GM08714 (cell line): ENCODE measurements around the gene NLRC5.
"Not testable (repeated sequence)": the region's sequence is repeated elsewhere in the genome, so short reads cannot be mapped to it uniquely, and the experiment has no call there.

ENCODE experiments used
- H3K4me3 ChIP-seq: fragments of 200-500 bp; sonication (Bioruptor generic); 2 replicates; pipeline ENCODE4 v1.5.1; 2014; ENCODE audit warnings: mild to moderate bottlenecking, low read length, inconsistent platforms
- ZNF274 ChIP-seq: IDR thresholded peaks from 2 replicates; pipeline ENCODE4 v1.6.1; 2012; ENCODE audit warnings: mild to moderate bottlenecking, low read depth, low read length

NLRC5 gene

DNA sequence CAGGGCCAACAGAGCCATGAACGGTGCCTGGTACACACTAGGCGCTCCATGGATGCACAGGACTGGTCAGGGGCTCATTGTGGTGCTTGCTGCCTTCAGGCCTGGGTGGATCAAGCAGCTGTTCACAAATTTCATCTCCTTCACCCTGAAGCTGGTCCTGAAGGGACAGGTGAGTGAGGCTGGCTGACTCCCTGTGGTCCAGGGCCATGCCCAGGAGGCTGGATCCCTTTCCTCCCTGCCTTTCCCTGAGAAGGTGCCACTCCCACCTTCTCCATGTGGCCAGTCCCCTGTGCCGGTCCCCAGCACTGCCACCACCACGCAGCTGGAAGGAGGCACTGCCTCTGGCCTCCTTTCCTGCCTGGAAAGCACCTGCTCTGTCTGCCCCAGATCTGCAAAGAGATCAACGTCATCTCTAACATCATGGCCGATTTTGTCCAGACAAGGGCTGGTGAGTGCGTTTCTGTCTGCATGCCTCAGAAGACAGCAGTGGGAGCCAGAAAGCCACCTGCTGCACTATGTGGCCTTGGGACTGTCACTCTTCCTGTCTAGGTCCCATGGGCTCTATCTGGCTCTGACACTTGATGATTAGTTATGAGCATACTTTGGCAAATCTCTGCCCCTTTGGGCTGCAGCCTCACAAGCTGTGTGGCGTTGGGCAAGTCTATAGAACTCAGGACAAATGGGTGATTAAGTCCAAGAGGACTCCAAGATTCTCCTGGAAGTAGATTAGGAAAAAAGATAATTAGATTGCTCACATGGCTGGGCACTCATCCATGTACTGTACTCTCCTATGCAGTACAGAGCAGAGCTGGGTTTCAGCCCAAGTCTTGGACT is 18.2 kb upstream of the NLRC5 start:
- TF ChIP-seq ZNF274: no peak
- no peak overlapping the region for H3K4me3 ChIP-seq

DNA sequence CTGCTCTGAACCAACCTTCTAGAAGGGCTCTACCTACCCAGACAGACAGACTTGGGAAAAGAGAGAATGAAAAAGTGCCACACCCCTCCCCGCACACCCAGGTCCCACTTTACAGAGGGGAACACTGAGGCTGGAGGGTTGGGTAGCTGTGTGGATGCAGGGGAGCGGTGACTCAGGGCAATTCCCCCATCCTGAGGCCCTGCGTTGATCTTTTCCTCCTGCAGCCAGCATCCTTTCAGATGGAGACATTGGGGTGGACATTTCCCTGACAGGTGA is 17.7 kb upstream of the NLRC5 start:
- TF ChIP-seq ZNF274: no peak
- H3K4me3 ChIP-seq: no peak overlapping the region

DNA sequence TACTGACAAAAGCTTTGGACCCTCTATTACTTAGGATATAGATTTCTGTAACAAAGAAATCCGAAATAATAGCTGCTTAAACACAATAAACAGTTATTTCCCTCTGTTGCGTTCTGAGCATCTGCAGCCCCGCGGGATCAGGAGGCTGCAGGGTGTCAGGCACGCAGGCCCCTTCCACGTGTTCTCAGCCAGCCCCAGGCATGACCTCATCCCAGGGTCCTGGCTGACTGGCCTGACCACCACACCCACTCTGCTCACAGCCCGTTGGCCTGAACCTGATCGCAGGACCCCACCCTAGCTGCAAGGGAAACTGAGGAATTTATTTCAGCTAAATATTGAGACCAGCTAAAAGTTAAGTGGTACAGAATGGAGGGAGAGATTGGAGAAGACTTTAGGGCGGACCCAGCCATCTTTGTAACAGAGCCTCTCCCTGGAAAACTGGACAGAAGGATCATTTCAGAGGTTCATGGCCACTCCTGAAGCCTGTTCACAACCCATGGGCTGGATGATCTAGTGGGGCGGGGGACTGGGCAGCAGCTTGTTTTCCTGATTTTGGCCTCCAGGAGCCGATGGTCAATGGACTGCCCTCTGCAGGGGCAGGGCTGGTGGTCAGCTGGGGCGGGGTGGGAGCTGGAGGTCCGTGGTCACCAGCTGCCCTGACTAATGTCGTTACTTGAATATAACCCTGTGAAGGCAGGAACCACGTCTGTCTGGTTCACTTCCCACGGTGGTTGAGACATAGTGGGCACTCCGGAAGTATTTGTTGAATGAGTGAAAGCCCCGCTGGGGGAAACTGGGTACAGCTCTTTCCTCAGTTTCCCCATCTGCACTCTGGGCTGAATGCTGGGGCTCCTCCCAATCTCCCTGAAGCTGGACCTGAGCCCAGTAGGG is 16.7 kb upstream of the NLRC5 start:
- no peak for TF ChIP-seq ZNF274
- H3K4me3 ChIP-seq: no peak overlapping the region

DNA sequence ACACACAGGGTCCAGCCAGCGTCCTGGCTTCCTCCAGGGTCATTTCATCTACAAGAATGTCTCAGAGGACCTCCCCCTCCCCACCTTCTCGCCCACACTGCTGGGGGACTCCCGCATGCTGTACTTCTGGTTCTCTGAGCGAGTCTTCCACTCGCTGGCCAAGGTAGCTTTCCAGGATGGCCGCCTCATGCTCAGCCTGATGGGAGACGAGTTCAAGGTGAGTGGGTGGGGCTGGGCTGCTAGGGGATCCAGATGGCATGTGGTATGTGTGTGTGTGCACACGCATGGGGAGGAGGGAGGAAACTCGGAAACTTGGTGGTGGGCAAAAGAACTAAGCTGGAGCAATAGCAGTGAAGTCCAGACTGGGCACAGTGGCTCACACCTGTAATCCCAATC is 16.1 kb upstream of the NLRC5 start:
- no peak overlapping the region for H3K4me3 ChIP-seq
- TF ChIP-seq ZNF274: no peak

DNA sequence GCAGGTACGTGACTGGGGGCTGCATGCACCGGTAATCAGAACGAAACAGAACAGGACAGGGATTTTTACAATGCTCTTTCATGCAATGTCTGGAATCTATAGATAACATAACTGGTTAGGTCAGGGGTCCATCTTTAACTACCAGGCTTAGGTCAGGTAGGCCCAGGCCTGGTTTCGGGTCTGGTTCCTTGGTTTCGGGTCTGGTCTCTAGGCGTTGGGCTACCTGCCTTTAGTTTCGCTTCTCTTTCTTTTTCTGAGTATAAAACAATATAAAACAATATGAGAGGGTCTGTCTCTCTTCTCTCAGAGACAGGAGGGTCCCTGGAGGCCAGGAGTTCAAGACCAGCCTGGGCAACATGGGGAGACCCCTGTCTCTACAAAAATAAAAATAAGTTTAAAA is 15.5 kb upstream of the NLRC5 start:
- not testable (repeated sequence) for H3K4me3 ChIP-seq

DNA sequence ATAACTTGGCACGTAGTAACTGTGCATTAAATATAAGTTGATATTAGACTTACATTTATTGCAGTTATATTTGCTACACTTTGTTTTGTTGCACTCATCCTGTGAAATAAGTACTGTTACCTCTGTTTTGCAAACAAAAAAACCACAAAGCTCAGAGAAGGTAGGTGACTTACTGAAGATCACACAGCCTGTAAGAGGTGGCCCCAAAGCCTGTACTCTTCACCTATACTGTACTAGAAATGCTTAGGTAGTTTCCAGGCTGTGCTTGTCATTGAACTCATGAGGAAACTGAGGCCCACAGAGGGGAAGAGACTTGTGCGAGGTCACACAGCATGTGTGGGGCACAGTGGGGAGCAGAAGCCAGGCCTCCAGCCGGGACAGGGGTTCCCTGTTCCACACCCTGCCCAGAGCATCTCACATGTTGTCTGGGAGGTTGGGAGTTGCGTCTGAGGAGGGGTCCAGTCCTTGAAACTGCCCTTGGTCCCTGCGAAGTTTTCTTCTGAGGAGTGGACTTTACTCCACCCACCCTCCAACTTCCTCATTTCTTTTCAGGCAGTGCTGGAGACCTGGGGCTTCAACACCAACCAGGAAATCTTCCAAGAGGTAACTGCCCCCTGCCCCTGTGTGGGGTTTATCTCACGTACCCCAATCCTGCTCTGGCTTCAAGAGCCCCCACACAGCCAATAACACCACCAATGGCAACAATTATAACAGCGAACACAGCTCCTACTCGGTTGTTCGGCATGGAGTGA is 14.6 kb upstream of the NLRC5 start:
- no peak for TF ChIP-seq ZNF274

DNA sequence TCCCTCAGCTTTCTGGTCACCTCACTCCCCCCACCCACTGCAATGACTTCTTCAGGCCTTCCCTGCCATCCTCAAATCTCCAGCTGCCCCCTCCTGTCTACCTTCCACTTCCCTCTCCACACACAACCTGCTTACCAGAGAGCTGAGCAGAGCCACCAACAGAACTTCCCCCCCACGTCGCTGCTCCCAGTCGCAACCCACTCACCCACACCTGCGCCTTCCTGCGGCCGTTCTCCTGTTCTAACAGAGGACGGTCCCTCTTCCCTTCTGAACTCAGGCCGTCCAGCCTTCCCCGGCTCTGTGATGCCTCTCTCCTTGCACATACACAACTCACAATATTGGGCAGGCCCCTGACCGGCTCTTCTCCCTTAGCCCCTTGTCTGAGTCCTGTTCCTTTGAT is 13.6 kb upstream of the NLRC5 start:
- no peak for TF ChIP-seq ZNF274
- H3K4me3 ChIP-seq: no peak overlapping the region

More for the DNA sequence above, 14.6 kb upstream of the NLRC5 start:
- no peak overlapping the region for H3K4me3 ChIP-seq

DNA sequence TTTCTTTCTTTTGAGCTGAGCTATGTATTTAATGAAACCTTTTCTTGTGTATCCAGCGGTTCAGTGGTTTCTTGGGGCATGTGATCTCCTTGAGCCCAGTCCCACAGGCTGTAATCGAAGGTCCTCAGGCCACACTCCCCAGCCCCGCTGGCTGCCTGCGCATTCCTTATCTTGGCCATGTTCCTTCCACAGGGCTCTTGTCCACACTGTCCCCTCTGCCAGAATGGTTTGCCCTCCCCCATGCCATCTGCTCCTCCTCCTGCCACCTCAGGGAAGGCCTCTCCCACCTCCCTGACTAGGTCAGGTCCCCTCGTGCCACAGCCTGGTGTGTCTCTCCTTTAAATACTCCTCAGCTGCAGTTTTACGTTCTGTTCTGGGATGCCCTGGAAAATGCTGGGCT is 12.1 kb upstream of the NLRC5 start:
- TF ChIP-seq ZNF274: no peak
- no peak overlapping the region for H3K4me3 ChIP-seq

DNA sequence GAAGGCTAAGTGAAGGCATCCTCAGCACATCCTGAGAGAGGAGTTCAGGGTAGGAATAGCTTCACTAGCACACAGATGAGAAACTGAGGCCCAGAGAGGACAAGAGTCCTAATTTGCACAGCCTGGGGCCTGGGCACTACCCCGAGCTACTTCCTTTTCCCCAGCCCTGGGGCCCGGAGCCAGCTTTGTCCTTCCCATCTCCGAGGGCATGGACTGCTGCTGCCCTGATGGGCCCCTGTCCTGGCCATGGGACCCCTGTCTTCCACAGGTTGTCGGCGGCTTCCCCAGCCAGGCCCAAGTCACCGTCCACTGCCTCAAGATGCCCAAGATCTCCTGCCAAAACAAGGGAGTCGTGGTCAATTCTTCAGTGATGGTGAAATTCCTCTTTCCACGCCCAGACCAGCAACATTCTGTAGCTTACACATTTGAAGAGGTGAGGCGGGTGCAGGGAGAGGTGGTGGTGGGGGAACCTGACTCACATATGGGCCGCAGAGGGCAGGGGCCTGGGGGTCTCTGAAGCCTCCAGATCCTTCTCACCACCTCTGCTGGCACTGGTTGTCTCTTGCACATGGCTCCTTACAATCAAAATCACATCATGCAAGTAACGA is 11.4 kb upstream of the NLRC5 start:
- TF ChIP-seq ZNF274: no peak

DNA sequence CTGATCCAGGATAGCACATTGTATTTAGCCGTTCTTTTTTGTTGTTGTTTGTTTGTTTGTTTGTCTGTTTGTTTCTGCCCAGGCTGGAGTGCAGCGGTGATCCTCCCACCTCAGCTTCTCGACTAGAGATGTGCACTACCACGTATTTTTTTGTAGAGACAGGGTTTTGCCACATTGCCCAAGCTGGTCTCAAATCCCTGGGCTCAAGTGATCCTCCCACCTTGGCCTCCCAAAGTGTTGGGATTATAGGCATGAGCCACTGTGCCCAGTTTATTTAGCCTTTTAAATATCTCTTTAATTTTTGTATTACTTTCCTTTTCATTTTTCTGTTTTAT is 9.2 kb upstream of the NLRC5 start:
- no peak for TF ChIP-seq ZNF274

More for the DNA sequence above, 11.4 kb upstream of the NLRC5 start:
- H3K4me3 ChIP-seq: no peak overlapping the region

DNA sequence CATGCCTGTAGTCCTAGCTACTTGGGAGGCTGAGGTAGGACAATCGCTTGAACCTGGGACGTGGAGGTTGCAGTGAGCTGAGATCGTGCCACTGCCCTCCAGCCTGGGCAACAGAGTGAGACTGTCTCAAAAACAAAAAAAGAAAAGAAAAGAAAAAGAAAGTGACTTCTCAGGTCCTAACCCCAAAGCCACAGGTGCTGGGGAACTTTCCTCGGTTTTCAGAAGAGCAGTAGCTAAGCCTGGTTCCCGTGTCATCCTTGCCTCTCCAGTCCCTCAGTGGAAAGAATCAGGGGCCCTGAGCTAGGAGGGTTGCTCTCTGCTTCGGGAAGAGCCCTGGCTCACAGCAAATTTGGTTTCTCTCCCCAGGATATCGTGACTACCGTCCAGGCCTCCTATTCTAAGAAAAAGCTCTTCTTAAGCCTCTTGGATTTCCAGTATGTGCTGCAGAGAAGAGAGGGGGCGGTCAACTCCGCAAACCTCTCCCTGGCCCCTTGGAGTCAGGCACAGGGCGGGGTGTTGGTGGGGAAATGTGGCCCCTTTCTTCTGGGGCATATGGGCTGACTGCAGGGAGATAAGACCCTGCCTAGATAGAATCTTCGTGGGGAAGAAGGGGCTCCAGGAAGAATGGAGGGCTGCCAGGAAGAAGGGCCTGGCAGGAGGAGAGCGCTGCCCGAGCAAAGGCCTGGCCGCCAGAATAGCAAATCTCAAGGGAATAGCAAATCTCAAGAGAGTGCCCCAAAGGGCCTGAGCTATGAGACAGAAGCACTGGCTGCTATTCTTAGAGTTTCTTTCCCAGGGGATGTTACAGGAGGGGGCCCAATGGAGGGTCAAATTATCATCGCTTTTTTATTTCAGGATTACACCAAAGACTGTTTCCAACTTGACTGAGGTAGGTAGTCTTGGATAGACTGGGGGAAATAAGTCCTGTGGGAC is 8.3 kb upstream of the NLRC5 start:
- TF ChIP-seq ZNF274: no peak

More for the DNA sequence above, 9.2 kb upstream of the NLRC5 start:
- no peak overlapping the region for H3K4me3 ChIP-seq

DNA sequence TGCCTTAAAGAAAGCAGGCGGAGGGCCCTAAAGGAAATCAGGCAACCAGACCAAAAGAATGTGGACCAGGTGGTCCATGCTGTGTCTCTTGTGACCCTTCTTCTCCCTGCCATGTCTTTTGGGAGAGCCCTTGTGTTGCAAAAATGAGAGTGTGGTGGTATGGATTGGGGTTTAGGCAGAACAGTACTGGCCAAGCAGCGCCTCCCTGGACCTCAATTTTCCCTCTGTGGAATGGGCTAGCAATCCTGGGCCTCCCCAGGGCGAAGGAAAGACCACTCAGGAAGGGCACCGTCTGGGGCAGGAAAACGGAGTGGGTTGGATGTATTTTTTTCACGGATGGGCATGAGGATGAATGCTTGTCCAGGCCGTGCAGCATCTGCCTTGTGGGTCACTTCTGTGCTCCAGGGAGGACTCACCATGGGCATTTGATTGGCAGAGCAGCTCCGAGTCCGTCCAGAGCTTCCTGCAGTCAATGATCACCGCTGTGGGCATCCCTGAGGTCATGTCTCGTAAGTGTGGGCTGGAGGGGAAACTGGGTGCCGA is 7.6 kb upstream of the NLRC5 start:
- H3K4me3 ChIP-seq: no peak overlapping the region
- TF ChIP-seq ZNF274: no peak

More for the DNA sequence above, 8.3 kb upstream of the NLRC5 start:
- no peak overlapping the region; the same call in 1 of the 2 replicates for H3K4me3 ChIP-seq

DNA sequence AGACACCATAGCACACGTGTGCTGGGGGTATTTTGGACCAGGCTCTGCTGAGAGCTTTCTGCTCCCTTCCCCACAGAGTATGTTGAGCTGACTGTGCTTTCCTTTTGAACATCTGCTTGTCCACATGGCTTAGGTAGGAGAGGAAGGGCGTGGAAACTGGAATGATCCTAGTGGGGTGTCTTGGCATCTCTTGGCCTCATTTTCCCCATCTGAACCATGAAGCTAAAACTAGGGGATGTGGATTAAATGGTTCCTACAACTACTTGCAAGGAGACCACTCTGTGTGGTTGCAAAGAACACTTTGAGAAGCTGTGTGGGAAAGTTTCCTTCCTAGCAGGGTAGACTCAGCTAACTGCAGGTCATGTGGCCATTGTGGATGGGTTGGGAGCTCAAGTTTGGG is 6.7 kb upstream of the NLRC5 start:
- H3K4me3 ChIP-seq: no peak overlapping the region
- TF ChIP-seq ZNF274: no peak

DNA sequence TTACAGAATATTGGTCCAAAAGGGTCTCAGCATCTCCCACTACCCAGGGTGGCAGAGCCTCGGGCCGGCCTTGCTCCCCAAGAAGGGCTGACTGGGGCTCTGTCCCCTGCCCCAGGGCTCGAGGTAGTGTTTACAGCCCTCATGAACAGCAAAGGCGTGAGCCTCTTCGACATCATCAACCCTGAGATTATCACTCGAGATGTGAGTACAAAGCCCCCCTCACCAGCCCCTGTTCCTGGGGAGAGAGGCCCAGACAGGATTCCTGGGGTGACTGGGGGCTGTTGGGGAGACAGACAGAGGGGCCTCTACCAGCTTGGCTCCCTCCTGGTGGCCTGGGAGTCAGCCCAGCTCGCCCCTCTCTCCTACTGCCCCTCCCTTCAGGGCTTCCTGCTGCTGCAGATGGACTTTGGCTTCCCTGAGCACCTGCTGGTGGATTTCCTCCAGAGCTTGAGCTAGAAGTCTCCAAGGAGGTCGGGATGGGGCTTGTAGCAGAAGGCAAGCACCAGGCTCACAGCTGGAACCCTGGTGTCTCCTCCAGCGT is 6.1 kb upstream of the NLRC5 start:
- TF ChIP-seq ZNF274: no peak
- no peak overlapping the region for H3K4me3 ChIP-seq
